Body of pancreas (tissue), 4 donors: Measurements from ENCODE around the gene SLC11A2.

Source experiments
- CTCF ChIP-seq, 7 experiments: fragments of 450-650 bp in 4 of 7; fragments of 200-600 bp in 3 of 7; sonication (generic) in 3 of 7; IDR thresholded peaks; one replicate each; pipeline ENCODE4 v1.5.1; 2016 to 2019; ENCODE audit warnings: antibody characterized with exemption in 7 of 7
- POLR2A ChIP-seq, 3 donors: fragments of 450-650 bp; IDR thresholded peaks; one replicate each; pipeline ENCODE4 v1.6.1; 2016; ENCODE audit warnings: antibody characterized with exemption in 3 of 3, mild to moderate bottlenecking in 2 of 3

GRCh38 chr12:51033457-51034089 lies 7.4 kb upstream of the SLC11A2 start:
- TF ChIP-seq CTCF (IDR thresholded peaks at IDR 0.05) (no peak), POLR2A (IDR thresholded peaks at IDR 0.05) (no peak)
